K562 (cell line): Measurements from ENCODE around the gene RNF186.

ENCODE experiments used
- CBX3 ChIP-seq, 2 experiments: IDR thresholded peaks; 1 replicate in 1 of 2; 2 replicates in 1 of 2; pipeline ENCODE4 v1.6.1; 2012; ENCODE audit warnings: inconsistent platforms in 2 of 2, low read length in 2 of 2, borderline replicate concordance in 1 of 2, control low read depth in 1 of 2
- CHD2 ChIP-seq: IDR thresholded peaks from 2 replicates; pipeline ENCODE4 v1.6.1; 2011; ENCODE audit warnings: low read depth, low read length
- DDX20 ChIP-seq: fragments of 450-650 bp; IDR thresholded peaks from 2 replicates; pipeline ENCODE4 v1.6.1; 2016; ENCODE audit warnings: missing genetic modification characterization, low read depth, mild to moderate bottlenecking, missing compliant biosample characterization, moderate library complexity
- PATZ1 ChIP-seq: fragments of 250-450 bp; sonication (Bioruptor Pico); IDR thresholded peaks from 2 replicates; pipeline ENCODE4 v1.5.0; 2020; ENCODE audit warnings: mild to moderate bottlenecking, borderline replicate concordance
- POLR2AphosphoS5 ChIP-seq: IDR thresholded peaks from 2 replicates; pipeline ENCODE4 v1.6.1; 2011; ENCODE audit warnings: mild to moderate bottlenecking, low read depth, low read length, moderate library complexity; ENCODE audit not compliant: control insufficient read depth, insufficient read depth
- TCF3 ChIP-seq: sonication (generic); formaldehyde crosslinking; IDR thresholded peaks from 2 replicates; pipeline ENCODE4 v1.4.0; 2020; ENCODE audit warnings: mild to moderate bottlenecking, missing genetic modification reagents
- YY1 ChIP-seq, 3 experiments: IDR thresholded peaks; 2 replicates each; pipeline ENCODE4 v1.6.1; 2011; ENCODE audit warnings: low read length in 2 of 3, mild to moderate bottlenecking in 2 of 3, moderate library complexity in 2 of 3, borderline replicate concordance in 1 of 3, control low read depth in 1 of 3, low read depth in 1 of 3; ENCODE audit not compliant: insufficient read depth in 3 of 3, insufficient replicate concordance in 2 of 3, control insufficient read depth in 1 of 3, insufficient read length in 1 of 3; ENCODE audit errors: extremely low read depth in 1 of 3
- ZNF12 ChIP-seq: sonication (generic); formaldehyde crosslinking; IDR thresholded peaks from 2 replicates; pipeline ENCODE4 v1.4.0; 2020; ENCODE audit warnings: mild to moderate bottlenecking, missing genetic modification reagents
- TF ChIP-seq, protein P1 (sequence below), 2 experiments: fragments of 450-650 bp; IDR thresholded peaks; 2 replicates each; pipeline ENCODE4 v1.6.1; 2016; ENCODE audit warnings: mild to moderate bottlenecking in 2 of 2, borderline replicate concordance in 1 of 2, low read depth in 1 of 2, moderate library complexity in 1 of 2
- TF ChIP-seq, protein P2 (sequence below), 3 experiments: IDR thresholded peaks in 2 of 3; conservative IDR thresholded peaks in 1 of 3; 2 replicates each; pipeline ENCODE4 v1.5.1; 2011 to 2012; ENCODE audit warnings: low read length in 3 of 3, mild to moderate bottlenecking in 3 of 3, control low read depth in 2 of 3, improper control_type of control experiment in 1 of 3, inconsistent platforms in 1 of 3, low read depth in 1 of 3, mixed read lengths in 1 of 3, moderate library complexity in 1 of 3; ENCODE audit not compliant: insufficient read depth in 2 of 3

- TF ChIP-seq DDX20 (tag): no peak
- no peak for TF ChIP-seq TCF3
- no peak for TF ChIP-seq PATZ1 (CRISPR knock-in tag)
- TF ChIP-seq CBX3 (IDR thresholded peaks at IDR 0.05; ENCODE audit: borderline replicate concordance in 1 of 2, low read length in 2 of 2): no peak
- no peak for TF ChIP-seq ZNF12 (CRISPR knock-in tag)
- no peak for TF ChIP-seq POLR2AphosphoS5
- no peak for TF ChIP-seq YY1 (IDR thresholded peaks at IDR 0.05; ENCODE audit: borderline replicate concordance in 1 of 3, control insufficient read depth in 1 of 3, extremely low read depth in 1 of 3, insufficient read depth in 3 of 3, insufficient read length in 1 of 3, insufficient replicate concordance in 2 of 3, low read depth in 1 of 3, low read length in 2 of 3)
- TF ChIP-seq CHD2: no peak
- TF ChIP-seq, protein P1, sequence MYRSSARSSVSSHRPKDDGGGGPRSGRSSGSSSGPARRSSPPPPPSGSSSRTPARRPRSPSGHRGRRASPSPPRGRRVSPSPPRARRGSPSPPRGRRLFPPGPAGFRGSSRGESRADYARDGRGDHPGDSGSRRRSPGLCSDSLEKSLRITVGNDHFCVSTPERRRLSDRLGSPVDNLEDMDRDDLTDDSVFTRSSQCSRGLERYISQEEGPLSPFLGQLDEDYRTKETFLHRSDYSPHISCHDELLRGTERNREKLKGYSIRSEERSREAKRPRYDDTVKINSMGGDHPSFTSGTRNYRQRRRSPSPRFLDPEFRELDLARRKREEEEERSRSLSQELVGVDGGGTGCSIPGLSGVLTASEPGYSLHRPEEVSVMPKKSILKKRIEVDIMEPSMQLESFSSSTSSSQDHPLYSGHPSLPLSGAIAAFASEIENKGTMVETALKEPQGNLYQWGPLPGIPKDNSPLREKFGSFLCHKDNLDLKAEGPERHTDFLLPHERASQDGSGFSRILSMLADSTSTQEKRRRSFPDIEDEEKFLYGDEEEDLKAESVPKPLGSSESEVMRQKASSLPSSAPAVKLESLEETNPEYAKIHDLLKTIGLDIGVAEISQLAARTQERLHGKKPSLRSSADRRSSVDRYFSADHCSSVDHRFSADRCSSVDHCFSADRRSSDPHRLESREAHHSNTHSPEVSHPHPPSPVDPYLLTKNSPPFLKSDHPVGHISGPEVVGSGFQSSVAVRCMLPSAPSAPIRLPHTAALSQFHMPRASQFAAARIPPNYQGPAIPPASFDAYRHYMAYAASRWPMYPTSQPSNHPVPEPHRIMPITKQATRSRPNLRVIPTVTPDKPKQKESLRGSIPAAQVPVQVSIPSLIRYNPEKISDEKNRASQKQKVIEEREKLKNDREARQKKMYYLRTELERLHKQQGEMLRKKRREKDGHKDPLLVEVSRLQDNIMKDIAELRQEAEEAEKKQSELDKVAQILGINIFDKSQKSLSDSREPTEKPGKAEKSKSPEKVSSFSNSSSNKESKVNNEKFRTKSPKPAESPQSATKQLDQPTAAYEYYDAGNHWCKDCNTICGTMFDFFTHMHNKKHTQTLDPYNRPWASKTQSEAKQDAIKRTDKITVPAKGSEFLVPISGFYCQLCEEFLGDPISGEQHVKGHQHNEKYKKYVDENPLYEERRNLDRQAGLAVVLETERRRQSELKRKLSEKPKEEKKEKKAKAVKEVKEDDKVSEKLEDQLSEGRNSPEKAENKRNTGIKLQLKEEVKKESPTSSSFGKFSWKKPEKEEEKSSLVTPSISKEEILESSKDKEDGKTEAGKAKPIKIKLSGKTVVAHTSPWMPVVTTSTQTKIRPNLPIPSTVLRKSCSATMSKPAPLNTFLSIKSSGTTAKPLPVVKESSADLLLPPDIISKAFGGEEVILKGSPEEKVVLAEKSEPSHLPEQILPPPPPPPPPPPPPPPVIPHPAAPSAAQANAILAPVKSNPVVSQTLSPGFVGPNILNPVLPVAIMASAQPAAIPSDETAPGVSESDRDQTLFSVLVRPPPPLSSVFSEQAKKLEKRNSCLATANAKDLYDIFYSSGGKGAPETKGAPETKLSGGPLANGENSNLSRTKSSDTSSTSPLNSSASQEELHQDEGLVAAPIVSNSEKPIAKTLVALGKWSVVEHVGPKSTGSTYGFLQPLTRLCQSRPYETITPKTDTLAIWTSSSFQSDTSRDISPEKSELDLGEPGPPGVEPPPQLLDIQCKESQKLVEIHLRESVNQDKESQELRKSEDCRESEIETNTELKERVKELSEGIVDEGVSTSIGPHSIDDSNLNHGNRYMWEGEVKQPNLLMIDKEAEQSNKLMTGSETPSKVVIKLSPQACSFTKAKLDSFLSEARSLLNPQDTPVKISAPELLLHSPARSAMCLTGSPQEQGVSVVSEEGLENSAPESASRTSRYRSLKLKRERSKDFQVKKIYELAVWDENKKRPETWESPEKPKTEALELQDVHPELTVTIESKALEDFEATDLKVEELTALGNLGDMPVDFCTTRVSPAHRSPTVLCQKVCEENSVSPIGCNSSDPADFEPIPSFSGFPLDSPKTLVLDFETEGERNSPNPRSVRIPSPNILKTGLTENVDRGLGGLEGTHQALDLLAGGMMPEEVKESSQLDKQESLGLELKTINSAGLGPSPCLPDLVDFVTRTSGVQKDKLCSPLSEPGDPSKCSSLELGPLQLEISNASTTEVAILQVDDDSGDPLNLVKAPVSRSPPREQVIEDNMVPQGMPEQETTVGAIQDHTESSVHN (IDR thresholded peaks at IDR 0.05; ENCODE audit: borderline replicate concordance in 1 of 2, low read depth in 1 of 2): no peak
- TF ChIP-seq, protein P2, sequence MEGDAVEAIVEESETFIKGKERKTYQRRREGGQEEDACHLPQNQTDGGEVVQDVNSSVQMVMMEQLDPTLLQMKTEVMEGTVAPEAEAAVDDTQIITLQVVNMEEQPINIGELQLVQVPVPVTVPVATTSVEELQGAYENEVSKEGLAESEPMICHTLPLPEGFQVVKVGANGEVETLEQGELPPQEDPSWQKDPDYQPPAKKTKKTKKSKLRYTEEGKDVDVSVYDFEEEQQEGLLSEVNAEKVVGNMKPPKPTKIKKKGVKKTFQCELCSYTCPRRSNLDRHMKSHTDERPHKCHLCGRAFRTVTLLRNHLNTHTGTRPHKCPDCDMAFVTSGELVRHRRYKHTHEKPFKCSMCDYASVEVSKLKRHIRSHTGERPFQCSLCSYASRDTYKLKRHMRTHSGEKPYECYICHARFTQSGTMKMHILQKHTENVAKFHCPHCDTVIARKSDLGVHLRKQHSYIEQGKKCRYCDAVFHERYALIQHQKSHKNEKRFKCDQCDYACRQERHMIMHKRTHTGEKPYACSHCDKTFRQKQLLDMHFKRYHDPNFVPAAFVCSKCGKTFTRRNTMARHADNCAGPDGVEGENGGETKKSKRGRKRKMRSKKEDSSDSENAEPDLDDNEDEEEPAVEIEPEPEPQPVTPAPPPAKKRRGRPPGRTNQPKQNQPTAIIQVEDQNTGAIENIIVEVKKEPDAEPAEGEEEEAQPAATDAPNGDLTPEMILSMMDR (IDR thresholded peaks at IDR 0.05 in 2 of 3, conservative IDR thresholded peaks at IDR 0.05 in 1 of 3; ENCODE audit: insufficient read depth in 2 of 3, low read depth in 1 of 3, low read length in 3 of 3): no peak
These were observed 3.2 kb upstream of the RNF186 start for GRCh38 chr1:19818324-19818723.
